IPS DF 4.7 (cell line): ENCODE measurements around the gene BHLHE40.

Experiments
- DNase-seq: peaks from one replicate; pipeline ENCODE4 v3.0.0-alpha.2; 2013; ENCODE audit warnings: low spot score; ENCODE audit errors: extremely low read depth

BHLHE40 gene

GRCh38 chr3:5001135-5001534, 21.9 kb downstream of the BHLHE40 start:
- DNase-seq = no peak

- no peak for DNase-seq
Measured at GRCh38 chr3:5001805-5002173, 22.6 kb downstream of the BHLHE40 start.

GRCh38 chr3:5002174-5002870, 23.1 kb downstream of the BHLHE40 start:
- no peak for DNase-seq

GRCh38 chr3:5002871-5003247, 23.6 kb downstream of the BHLHE40 start:
- no peak for DNase-seq

- no peak for DNase-seq
Measured at GRCh38 chr3:5004319-5005152, 25.3 kb downstream of the BHLHE40 start.

- DNase-seq = no peak
Measured at GRCh38 chr3:5005367-5005766, 26.1 kb downstream of the BHLHE40 start.

GRCh38 chr3:5006755-5007202, 27.5 kb downstream of the BHLHE40 start:
- DNase-seq = no peak

GRCh38 chr3:5007873-5008272, 28.6 kb downstream of the BHLHE40 start:
- DNase-seq = no peak

GRCh38 chr3:5009506-5010109, 30.4 kb downstream of the BHLHE40 start:
- DNase-seq = no peak

GRCh38 chr3:5010140-5010539, 30.9 kb downstream of the BHLHE40 start:
- no peak for DNase-seq

GRCh38 chr3:5010706-5011554, 31.7 kb downstream of the BHLHE40 start:
- no peak for DNase-seq

- DNase-seq = no peak
Measured at GRCh38 chr3:5011555-5012256, 32.5 kb downstream of the BHLHE40 start.

- DNase-seq = no peak
Measured at GRCh38 chr3:5012367-5012766, 33.1 kb downstream of the BHLHE40 start.

- DNase-seq = no peak
Measured at GRCh38 chr3:5013021-5013906, 34.0 kb downstream of the BHLHE40 start.

- no peak for DNase-seq
Measured at GRCh38 chr3:5014391-5014790, 35.2 kb downstream of the BHLHE40 start.

GRCh38 chr3:5015056-5015455, 35.8 kb downstream of the BHLHE40 start:
- DNase-seq = no peak

- no peak for DNase-seq
Measured at GRCh38 chr3:5016211-5017161, 37.2 kb downstream of the BHLHE40 start.

- no peak for DNase-seq
Measured at GRCh38 chr3:5017925-5018531, 38.8 kb downstream of the BHLHE40 start.
